CD4-positive, alpha-beta T cell treated with Interleukin-6 at 100 ng/mL for 8 hours (primary cell): ENCODE results near the gene NAGK.

Source experiments
- DNase-seq: peaks from one replicate; pipeline ENCODE4 v3.0.0-alpha.2; 2020; ENCODE audit warnings: mixed read lengths, low spot score

NAGK gene

DNA sequence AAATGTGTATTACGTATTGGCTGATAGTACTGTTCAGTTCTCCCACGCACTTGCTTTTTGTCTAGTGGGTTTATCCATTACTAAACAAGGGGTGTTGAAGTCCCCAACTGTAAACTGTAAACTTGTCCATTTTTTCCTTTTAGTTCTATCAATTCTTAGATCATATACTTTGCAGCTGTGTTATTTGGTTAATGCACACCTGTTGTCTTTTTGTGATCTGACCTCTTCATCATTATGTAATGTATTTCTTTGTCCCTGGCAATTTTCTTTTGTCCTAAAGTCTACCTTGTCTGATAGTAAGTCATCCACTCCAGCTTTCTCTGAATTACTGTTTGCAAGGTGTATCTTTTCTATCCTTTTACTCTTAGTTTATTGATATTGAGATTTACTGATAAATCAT, 39.6 kb downstream of the NAGK start:
- DNase-seq = no peak

DNA sequence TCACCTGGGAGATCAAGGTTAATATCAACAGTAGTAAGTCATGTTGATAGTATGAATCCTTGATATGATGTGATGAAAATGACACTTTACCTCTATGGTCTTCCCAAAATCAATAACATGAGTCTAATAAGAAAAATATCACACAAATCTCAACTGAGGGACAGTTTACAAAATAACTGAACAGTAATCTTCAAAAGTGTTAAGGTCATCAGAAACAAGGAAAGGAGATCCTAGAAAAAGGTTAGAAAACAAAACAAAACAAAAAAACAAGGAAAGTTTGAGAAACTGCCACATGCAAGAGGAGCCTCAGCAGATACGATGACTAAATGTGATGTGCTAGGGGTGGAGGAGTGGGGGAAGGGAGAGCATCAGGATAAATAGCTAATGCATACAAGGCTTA, 45.4 kb downstream of the NAGK start:
- DNase-seq = no peak

DNA sequence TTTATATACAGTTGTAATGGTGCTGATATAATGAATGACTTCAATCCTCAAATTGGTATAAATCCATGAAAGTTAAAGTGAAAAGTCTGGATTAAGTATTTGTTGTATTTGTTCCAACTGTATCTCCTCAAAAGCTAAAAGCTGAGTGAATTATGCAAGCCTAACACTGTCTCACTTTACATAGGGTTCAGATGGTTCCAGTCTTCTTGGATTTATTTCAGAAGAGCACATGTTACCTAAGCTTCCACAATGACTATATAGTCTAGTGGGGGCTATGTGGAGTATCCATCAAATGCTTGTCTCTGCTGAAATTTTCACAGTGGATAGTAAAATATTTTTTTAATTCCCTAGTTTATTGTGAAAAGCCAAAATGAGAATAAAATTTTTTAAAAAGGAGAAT, 48.6 kb downstream of the NAGK start:
- DNase-seq = no peak

DNA sequence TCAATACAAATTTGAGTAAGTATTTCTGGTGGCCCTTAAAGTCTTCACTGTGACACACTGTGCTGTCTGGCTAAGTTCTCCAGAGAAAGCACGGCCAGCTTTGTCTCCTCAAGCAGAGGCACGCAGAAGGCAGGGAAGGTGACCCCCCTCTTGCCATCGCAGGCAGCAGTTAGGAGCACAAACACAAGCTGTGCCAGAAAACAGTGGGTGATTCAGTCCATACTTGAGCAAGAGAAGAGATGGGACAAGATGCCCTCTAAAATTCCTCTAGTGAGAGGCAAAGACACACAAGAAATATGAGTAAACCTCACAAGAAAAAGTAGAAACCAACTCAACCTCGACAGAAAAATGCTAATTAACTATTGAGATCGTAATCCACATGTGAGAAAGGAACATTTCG, 51.7 kb downstream of the NAGK start:
- DNase-seq = no peak

DNA sequence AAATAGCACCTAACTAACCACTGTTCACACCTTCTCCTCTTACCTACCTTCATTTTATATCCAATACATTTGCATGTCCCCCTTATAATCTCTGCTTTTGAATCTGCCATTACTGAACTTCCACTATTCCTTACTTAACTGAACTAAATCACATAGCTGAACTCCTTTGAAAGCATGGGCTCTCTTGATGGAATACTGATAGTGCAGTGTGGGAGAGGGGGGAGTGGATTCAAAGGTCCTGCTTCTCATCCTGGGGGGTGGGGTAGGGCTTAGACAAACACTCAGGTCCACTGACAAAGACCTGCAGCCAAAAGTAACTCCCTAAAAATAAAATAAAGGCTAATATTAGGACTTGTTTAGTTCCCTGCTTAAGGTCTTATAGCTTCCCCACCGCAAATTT, 53.0 kb downstream of the NAGK start:
- DNase-seq = no peak

DNA sequence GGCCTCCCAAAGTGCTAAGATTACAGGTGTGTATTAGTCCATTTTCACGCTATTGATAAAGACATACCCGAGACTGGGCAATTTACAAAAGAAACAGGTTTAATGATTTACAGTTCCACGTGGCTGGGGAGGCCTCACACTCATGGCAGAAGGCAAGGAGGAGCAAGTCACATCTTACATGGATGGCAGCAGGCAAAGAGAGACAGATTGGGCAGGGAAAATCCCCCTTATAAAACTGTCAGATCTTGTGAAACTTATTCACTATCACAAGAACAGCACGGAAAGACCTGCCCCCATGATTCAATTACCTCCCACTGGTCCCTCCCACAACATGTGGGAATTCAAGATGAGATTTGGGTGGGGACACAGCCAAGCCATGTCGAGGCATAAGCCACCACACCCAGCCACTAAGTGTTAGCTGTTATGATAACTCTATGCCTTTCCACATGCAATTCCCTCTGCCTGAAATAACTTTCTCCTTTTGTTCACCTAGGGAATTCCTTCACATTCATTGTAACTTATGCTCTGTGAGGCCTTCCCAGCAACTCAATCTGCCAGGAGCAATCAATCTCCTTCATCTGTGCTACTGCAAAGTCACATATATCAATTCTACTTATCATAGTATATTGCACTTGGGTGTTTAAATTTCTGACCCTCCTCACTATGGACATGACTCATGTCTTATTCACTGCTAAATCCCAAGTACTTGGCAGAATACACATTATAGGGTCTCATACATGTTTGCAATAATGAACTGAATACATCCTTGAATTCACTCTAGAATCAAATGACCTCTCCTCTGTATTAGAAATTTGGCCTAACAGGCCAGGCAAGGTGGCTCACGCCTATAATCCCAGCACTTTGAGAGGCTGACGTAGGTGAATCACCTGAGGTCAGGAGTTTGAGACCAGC, 54.2 kb downstream of the NAGK start:
- DNase-seq = no peak

DNA sequence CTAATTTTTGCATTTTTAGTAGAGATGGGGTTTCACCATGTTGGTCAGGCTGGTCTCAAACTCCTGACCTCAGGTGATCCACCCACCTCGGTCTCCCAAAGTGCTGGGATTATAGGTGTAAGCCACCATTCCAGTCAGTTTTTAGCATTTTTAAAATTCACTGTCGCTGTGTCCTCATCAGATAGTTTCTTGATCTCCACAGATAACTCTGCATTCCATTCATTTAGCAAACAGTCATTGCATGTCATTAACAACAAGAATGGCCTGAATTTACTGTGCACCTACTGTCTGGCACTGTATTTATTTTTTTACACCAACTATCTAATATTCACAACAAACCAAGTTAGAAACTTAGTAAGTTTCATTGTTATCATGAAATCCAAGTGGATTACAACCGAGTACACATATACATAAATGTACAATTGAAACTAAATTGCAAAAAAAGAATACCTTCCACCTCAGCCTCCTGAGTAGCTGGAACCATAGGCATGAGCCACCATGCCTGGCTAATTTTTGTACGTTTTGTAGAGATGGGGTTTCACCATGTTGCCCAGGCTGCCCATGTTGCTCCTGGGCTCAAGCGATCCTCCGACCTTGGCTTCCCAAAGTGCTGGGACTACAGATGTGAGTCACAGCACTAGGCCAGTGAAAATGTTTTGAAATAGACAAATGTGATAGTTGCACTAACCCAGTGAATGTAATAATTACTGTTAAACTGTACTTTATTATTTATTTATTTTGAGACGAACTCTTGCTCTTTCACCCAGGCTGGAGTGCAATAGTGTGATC, 57.3 kb downstream of the NAGK start:
- DNase-seq = no peak

DNA sequence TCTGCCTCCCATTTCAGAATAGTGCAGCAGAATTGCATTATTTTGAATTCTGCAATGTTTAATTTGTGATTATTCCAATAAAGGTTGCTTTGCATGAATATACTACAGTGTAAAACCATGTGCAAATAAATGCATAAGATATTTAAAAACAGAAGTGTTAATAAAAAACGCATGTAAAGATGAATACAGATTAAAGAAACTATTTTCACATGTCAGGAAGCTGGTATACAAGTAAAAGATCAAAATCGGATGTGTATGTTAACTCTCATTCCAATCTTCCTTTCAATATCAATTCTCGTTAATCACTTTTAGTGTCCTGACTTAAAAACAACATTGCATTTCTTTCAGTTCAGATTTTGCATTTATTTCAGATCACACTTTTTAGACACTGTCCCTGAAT, 58.5 kb downstream of the NAGK start:
- DNase-seq = no peak
